Astrocyte of the cerebellum (primary cell): ENCODE results near the gene ABCA3.

Experiments
- DNase-seq: peaks from one replicate; pipeline ENCODE4 v3.0.0-alpha.2; 2011; ENCODE audit warnings: low read depth
- H3K4me3 ChIP-seq: 2 replicates; pipeline ENCODE4 v1.5.1; 2011; ENCODE audit warnings: mild to moderate bottlenecking, low read depth, low read length, moderate library complexity
- in situ Hi-C: cut with HindIII; loops from 2 replicates; pipeline ENCODE4 v1.10.0; 2017; ENCODE audit warnings: low sequenced_read_pairs
- TF ChIP-seq, protein P1 (sequence below): IDR thresholded peaks from 2 replicates; pipeline ENCODE4 v1.5.1; 2012; ENCODE audit warnings: low read length, low read depth, moderate library complexity, mild to moderate bottlenecking; ENCODE audit errors: missing control alignments

Gene ABCA3

GRCh38 chr16:2325181-2325580 lies 15.3 kb downstream of the ABCA3 start:
- TF ChIP-seq, protein P1, sequence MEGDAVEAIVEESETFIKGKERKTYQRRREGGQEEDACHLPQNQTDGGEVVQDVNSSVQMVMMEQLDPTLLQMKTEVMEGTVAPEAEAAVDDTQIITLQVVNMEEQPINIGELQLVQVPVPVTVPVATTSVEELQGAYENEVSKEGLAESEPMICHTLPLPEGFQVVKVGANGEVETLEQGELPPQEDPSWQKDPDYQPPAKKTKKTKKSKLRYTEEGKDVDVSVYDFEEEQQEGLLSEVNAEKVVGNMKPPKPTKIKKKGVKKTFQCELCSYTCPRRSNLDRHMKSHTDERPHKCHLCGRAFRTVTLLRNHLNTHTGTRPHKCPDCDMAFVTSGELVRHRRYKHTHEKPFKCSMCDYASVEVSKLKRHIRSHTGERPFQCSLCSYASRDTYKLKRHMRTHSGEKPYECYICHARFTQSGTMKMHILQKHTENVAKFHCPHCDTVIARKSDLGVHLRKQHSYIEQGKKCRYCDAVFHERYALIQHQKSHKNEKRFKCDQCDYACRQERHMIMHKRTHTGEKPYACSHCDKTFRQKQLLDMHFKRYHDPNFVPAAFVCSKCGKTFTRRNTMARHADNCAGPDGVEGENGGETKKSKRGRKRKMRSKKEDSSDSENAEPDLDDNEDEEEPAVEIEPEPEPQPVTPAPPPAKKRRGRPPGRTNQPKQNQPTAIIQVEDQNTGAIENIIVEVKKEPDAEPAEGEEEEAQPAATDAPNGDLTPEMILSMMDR: no peak
- in situ Hi-C loops: no loop called here
- DNase-seq: no peak
- H3K4me3 ChIP-seq: no peak overlapping the region

DNA sequence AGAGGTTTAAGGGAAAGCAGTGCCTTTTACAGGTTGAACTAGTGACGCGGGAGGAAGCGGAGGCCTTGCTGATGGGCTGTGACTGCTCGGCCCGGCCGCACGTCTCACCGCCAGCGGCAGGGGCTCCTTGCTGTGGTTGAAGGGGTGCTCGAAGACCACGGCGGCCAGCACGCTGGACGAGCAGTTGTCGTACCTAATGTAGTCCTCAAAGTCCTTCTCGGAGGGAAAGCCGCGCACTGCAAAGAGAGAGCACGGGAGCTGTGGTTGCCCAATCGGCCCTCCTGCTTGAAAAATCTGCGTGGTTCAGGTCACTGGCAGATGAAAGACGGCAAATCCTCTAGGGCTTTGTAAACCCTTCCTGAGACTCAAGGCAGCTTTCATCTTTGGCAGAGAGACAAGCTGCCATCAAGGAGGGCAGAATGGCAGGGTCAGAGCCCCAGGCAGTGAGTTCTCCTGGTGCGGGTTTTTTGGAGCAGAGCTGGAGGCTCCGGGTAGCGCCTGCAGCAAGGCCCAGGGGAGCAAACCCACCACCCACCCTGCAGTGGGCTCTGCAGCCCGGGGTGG lies 16.1 kb downstream of the ABCA3 start:
- DNase-seq: no peak
- TF ChIP-seq, protein P1: no peak
- no peak overlapping the region for H3K4me3 ChIP-seq
- in situ Hi-C loops: no loop called here

- no peak for DNase-seq
- in situ Hi-C loops: no loop called here
- H3K4me3 ChIP-seq: no peak overlapping the region
- TF ChIP-seq, protein P1: no peak
Measured at GRCh38 chr16:2323701-2324100, 16.8 kb downstream of the ABCA3 start.

DNA sequence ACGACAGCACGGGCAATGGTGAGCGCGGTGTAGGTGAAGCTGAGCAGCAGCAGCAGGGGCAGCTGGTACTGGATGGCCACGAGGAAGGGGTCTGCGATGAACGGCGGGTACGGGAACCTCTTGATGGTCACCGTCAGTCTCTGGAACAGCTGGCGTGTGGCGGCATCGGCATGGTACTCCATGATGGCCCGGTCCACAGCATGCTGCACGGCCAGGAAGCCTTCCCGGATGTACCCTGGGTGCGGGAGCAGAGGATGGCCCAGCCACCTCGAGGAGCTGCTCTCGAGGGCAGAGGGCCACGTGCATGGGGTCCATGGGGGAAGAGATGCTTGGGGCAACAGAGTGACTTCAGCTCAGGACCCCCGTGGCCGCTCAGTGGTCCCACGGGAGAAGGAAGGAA lies 20.9 kb downstream of the ABCA3 start:
- in situ Hi-C loops: no loop called here
- no peak for DNase-seq
- H3K4me3 ChIP-seq: no peak overlapping the region
- TF ChIP-seq, protein P1: no peak

DNA sequence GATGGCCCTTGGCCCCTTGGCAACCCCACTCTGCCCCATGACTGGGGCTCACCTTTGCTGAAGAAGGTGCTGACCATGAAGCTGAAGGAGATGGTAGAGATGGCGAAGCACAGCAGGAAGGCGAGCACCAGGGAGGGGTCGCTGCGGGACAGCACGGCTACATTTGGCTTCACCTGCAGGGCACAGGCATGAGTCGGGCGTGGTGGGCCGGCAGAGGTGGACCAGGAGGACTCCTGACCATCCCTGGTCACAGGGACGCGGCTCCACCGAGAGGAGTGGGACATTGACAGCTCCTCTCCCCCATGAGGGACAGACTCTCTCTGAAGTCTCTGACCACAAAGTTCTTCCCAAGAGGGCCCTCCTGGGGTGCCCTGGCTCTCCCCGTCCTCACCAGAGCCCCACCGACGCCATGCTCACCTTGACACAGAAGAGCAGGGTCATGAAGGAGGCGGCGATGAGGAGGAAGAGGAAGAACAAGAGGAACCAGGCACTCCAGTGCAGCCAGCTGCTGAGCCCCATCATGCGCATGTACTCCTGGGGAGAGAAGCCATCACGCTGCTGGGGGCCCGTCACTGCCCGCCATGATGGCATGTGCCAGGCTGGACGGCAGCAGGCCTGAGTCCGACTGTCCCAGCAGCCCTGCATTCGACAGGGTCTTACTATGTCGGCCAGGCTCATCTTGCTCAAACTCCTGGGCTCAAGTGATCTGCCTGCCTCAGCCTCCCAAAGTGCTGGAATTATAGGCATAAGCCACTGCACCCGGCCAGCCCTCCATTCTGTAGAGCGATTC lies 23.1 kb downstream of the ABCA3 start:
- TF ChIP-seq, protein P1: no peak
- no peak for DNase-seq
- in situ Hi-C loops: no loop called here
- H3K4me3 ChIP-seq: no peak overlapping the region

DNA sequence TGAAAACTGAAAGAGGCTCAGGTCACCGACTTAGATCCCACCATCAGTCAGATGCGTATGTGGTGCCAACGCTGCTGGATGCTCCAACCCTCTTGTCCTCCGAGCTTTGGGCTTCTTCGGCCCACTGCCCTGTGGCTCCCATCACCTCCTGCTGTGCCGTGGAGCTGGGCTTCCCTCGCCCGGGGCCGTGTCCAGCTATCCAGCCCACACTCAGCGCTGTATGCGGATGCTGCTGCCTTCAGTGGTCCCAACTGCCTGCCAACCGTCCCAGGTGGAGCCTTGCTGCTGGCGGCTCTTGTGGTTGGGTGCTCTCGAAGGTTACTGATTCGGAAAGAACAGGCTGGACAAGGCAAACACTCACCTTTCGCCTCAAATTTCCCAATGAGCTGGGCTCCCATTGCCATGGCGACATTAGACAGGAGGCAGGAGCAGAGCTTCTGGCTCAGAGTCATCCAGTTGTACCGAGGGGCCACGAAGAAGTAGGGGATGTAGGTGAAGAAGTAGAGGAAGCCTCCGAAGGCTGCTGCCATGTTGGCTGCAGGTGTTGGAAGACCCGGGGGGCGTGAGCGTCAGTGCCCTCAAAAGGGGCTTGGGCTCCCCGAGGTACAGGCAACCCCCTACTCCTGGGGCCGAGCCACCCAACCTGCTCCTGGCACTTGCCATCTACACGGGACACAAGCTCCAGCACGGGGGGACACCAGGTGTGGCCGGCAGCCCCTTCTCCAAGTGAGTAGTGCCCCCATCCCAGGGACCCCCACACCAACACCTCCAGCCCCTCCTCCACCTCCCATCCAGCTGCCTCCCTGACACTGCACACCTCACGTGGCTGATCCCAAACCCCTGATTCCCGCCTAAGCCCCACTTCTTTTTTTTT lies 32.2 kb downstream of the ABCA3 start:
- TF ChIP-seq, protein P1: no peak
- H3K4me3 ChIP-seq: no peak overlapping the region
- in situ Hi-C loops: no loop called here
- DNase-seq: no peak
